Activated CD4-positive, alpha-beta T cell treated with anti-CD3 and anti-CD28 coated beads, Interleukin-2, amount 50 U/mL, for 1 hour (primary cell): ENCODE data around the gene MRPS26.
A peak's percentile ranks its signal among the peaks of the same experiment; 100 is the strongest.
"Not testable (repeated sequence)": the region's sequence is repeated elsewhere in the genome, so short reads cannot be mapped to it uniquely, and the experiment has no call there.

ENCODE experiments used
- DNase-seq: peaks from one replicate; pipeline ENCODE4 v3.0.0-alpha.2; 2020

The MRPS26 gene

DNA sequence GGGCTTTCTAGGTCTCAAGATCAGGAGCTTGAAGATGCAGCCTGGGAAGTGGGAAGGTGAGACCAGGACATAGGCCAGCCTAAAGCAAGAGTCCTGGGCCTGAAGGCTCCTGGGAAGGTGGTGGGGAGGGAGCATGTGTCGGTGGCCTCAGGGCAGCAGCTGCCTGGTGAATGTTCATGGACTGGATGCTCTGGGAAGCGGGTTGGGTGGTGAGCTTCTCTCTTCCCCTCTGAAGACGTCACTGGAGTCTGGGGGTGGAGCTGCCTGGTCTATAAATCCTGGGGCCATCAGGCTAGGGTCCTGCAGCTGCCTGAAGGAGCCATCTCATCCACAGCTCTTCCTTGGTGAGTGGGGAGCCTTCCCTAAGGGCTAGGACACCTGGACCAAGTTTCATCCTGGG lies 2.5 kb upstream of the MRPS26 start, which contains the start of gene GNRH2:
Gene GNRH2 (plus strand): TSS at position 301 of the 400 bp plus-strand sequence. CDS start 793 bp downstream, outside the sequence.
- no peak for DNase-seq

GRCh38 chr20:3044336-3044965 lies 1.4 kb upstream of the MRPS26 start:
- no peak for DNase-seq

GRCh38 chr20:3045042-3045815 lies 623 bp upstream of the MRPS26 start:
- DNase-seq, result peak; percentile 33

- DNase-seq, result no peak
Measured at GRCh38 chr20:3046677-3047462, 1.0 kb downstream of the MRPS26 start.

- DNase-seq, result no peak
Measured at GRCh38 chr20:3047486-3048419, 1.9 kb downstream of the MRPS26 start.

DNA sequence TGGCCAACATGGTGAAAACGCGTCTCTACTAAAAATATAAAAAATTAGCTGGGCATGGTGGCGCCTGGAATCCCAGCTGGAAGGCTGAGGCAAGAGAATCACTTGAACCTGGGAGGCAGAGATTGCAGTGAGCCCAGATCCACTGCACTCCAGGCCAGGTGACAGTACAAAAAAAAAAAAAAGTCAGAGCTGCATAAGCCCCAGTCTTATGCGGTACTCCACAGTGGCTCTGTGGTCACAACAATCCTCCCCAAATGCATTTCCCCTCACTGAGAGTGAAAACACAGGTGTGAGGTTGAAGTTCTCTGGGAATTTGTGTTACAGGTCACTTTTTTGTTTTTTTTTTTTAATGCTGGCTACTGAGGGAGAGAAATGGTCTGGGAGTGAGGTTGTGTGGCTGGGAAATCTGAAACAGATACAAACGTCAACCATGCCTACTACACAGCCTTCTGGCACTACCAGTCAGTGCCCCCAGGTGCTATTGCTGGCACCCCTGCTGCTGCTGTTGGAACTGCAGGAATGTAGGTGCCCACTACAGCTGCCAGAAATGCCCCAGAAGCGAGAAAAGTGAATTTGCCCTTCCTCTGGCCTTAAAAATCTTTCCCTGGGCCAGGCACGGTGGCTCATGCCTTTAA lies 5.7 kb downstream of the MRPS26 start:
- no peak for DNase-seq

DNA sequence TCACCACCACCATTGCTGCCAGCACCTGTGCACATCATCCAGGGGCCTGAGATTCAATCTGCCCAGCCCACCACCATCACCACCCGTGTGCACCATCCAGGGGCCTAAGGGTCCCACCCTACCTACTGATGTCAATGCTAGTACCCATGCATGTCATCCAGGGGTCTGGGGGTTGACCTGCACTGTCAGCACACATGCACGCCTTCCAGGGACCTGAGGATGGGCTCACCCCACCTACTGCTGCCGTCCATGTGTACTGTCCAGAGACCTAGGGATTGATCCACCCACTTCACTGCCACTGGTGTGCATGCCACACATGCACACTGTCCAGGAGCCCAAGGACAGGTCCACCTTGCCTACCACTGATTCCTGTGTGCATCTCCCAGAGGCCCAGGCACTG lies 13.6 kb downstream of the MRPS26 start:
- DNase-seq, result no peak

GRCh38 chr20:3064119-3064518 lies 18.3 kb downstream of the MRPS26 start:
- not testable (repeated sequence) for DNase-seq

DNA sequence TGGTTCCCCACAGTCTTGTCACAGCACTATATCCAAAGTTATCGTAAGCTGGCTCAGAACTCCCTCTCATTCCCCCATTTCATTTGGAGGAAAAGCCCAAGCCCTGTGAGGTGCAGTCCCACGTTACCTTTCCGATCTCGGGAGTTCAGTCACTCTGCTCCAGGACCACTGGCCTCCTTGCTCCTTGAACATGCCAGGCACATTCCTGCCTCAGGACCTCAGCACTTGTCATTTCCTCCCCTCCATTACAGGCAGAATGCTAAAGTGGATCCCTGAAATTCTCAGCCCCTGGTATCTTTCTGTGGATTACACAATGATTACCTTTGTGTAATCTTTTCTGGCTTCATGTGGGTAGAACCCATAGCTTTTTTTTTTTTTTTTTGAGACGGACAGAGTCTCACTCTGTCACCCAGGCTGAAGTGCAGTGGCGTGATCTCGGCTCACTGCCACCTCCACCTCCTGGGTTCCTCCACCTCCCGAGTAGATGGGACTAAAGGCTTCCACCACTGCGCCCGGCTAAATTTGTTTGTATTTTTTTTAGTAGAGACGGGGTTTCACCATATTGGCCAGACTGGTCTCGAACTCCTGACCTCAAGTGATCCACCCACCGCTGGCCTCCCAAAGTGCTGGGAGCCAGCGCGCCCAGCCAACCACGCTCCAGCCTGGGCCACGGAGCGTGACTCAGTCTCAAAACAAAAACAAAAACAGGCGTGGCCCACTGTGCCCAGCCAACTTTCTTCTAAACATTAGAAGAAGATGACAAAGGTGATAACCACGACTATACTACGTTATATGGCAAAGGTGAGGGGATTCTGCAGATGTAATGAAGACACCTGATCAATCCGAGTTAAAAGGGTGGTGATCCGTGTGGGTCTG lies 21.5 kb downstream of the MRPS26 start:
- DNase-seq, result no peak

- DNase-seq, result no peak
Measured at GRCh38 chr20:3068075-3068474, 22.2 kb downstream of the MRPS26 start.

DNA sequence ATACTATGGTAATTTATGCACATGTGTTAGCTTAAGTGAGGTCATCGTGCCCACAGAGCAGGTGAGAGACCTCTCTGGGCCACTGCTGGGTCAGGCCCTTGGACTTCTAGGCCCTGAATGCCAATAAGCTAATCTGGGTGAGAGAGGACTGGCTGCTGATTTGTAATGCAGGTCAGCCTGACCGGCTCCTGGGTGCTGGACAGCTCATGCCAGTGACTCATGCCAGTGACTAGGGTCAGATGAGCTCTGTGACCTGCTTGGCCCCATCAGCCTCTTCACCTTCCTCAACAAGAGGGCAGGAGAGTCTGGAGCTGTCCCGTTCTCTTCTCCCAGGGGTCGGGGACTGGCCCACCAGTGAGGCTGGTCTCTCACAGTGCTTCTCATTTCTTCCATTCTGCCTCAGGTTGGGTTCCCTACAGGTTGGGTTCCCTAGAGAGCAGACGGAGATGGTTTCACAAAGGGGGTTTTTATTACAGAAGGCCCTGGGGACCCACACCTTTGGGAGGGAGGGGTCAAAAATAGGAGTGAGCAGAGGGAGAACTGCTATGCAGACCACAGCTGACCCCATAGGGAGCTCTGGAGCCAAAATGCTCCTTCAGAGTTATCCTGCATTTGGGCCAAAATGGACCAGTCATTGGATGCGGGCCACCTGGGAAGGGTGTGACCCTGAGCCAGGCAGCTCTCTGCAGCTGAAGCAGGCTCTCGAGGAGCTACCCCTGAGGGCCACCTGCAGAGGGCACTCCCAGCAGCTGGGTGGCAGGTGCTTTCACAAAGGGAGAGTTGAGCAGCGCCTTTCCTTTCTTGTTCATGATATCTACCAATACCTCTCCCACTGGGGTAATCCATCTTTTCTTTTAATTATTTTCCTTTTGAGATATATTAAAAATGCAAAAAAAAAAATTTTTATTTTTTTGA lies 23.4 kb downstream of the MRPS26 start:
- DNase-seq, result peak; percentile 40

GRCh38 chr20:3070725-3071124 lies 24.9 kb downstream of the MRPS26 start:
- DNase-seq, result no peak

GRCh38 chr20:3071266-3071609 lies 25.4 kb downstream of the MRPS26 start:
- no peak for DNase-seq

DNA sequence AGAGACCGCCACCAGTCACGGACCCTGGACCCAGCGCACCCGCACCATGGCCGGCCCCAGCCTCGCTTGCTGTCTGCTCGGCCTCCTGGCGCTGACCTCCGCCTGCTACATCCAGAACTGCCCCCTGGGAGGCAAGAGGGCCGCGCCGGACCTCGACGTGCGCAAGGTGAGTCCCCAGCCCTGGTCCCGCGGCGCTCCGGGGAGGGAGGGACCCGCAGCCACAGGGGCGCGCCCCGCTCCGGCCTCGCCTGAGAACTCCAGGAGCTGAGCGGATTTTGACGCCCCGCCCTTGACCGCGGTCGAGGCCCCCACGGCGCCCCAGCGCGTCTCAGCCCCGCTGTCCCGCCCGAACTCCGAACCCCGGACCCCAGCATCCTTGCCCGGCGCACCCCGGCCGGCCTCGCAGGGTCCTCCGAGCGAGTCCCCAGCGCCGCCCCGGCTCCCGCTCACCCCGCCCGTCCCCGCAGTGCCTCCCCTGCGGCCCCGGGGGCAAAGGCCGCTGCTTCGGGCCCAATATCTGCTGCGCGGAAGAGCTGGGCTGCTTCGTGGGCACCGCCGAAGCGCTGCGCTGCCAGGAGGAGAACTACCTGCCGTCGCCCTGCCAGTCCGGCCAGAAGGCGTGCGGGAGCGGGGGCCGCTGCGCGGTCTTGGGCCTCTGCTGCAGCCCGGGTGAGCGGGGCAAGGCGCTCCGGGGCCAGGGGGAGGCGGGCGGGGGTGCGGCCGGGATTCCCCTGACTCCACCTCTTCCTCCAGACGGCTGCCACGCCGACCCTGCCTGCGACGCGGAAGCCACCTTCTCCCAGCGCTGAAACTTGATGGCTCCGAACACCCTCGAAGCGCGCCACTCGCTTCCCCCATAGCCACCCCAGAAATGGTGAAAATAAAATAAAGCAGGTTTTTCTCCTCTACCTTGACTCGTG lies 26.0 kb downstream of the MRPS26 start, which contains the start of gene OXT:
Gene OXT (plus strand): TSS at position 11 of the 920 bp plus-strand sequence. CDS start 36 bp downstream, at position 47.
- DNase-seq, result peak; percentile 78

GRCh38 chr20:3072530-3073250 lies 26.8 kb downstream of the MRPS26 start:
- no peak for DNase-seq

DNA sequence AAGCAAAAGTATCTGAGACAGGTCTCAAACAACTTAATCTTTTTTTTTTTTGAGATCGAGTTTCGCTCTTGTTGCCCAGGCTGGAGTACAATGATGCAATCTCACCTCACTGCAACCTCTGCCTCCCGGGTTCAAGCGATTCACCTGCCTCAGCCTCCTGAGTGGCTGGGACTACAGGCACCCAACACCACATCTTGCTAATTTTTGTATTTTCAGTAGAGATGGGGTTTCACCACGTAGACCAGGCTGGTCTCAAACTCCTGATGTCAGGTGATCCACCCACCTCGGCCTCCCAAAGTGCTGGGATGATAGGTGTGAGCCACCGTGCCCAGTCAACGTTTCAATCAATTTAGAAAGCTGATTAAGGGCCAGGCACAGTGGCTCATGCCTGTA lies 27.4 kb downstream of the MRPS26 start:
- not testable (repeated sequence) for DNase-seq

- DNase-seq, result no peak
Measured at GRCh38 chr20:3074812-3075211, 29.0 kb downstream of the MRPS26 start.

GRCh38 chr20:3075315-3075714 lies 29.5 kb downstream of the MRPS26 start:
- not testable (repeated sequence) for DNase-seq
